Natural killer cell (primary cell): ENCODE results near the gene GAREM1. TPM values are rescaled to one million over a fixed set of nuclear protein-coding genes. Genes with fewer than 3 reads are reported as not detected.

Experiments
- ATAC-seq, 3 donors: fragments of 150-1000 bp in 2 of 3; fragments of 200-7000 bp in 1 of 3; cut with Tn5 transposase; 1 replicate in 1 of 3; 2 replicates in 2 of 3; pipeline ENCODE4 v1.10.0; 2021; ENCODE audit warnings: mild to moderate bottlenecking in 2 of 3, moderate library complexity in 2 of 3
- DNase-seq, 2 donors: peaks; one replicate each; pipeline versions ENCODE4 v3.0.0 to v3.0.0-alpha.2; 2013 to 2021; ENCODE audit warnings: mixed read lengths in 1 of 2
- H3K27ac ChIP-seq: one replicate; pipeline ENCODE4 v1.5.1; 2013; ENCODE audit warnings: mild to moderate bottlenecking, low read length
- H3K27me3 ChIP-seq: one replicate; pipeline ENCODE4 v1.6.1; 2013; ENCODE audit warnings: low read length; ENCODE audit not compliant: control insufficient read depth, insufficient read depth
- H3K36me3 ChIP-seq: one replicate; pipeline ENCODE4 v1.6.1; 2013; ENCODE audit warnings: low read length; ENCODE audit not compliant: control insufficient read depth, insufficient read depth
- H3K4me1 ChIP-seq: one replicate; pipeline ENCODE4 v1.6.1; 2013; ENCODE audit warnings: low read length; ENCODE audit not compliant: control insufficient read depth, insufficient read depth
- H3K4me3 ChIP-seq: one replicate; pipeline ENCODE4 v1.5.1; 2013; ENCODE audit warnings: low read length
- H3K9me3 ChIP-seq: one replicate; pipeline ENCODE4 v1.6.1; 2013; ENCODE audit warnings: low read length; ENCODE audit not compliant: control insufficient read depth, insufficient read depth
- H3K27ac Mint-ChIP-seq, 2 donors: one replicate each; pipeline ENCODE4 v1.8.0; 2022; ENCODE audit warnings: mild to moderate bottlenecking in 2 of 2, mixed read lengths in 2 of 2, moderate library complexity in 1 of 2
- H3K27me3 Mint-ChIP-seq, 2 donors: one replicate each; pipeline ENCODE4 v1.8.0; 2022; ENCODE audit warnings: low read depth in 2 of 2, mixed read lengths in 2 of 2
- H3K36me3 Mint-ChIP-seq: one replicate; pipeline ENCODE4 v1.8.0; 2022; ENCODE audit warnings: mixed read lengths
- H3K4me1 Mint-ChIP-seq, 2 donors: one replicate each; pipeline ENCODE4 v1.8.0; 2022; ENCODE audit warnings: mixed read lengths in 2 of 2
- H3K4me3 Mint-ChIP-seq: one replicate; pipeline ENCODE4 v1.8.0; 2022; ENCODE audit warnings: mild to moderate bottlenecking, moderate library complexity, mixed read lengths
- H3K9me3 Mint-ChIP-seq, 2 donors: one replicate each; pipeline ENCODE4 v1.8.0; 2022; ENCODE audit warnings: mixed read lengths in 2 of 2
- CTCF ChIP-seq: fragments of 200-600 bp; IDR thresholded peaks from one replicate; pipeline ENCODE4 v1.8.0; 2022; ENCODE audit warnings: antibody characterized with exemption
- WGBS: methylation state at CpG from one replicate; pipeline ENCODE4 v1.1.7; 2013; ENCODE audit warnings: missing lambda C conversion rate; ENCODE audit not compliant: insufficient coverage; 5-methylcytosine and 5-hydroxymethylcytosine counted together
- intact Hi-C: fragments of 100-400 bp; cut with micrococcal nuclease; formaldehyde crosslinking; loops from one replicate; pipeline ENCODE4 v1.14.2; 2022
- total RNA-seq, 4 donors: library from RNA; stranded (reverse); fragments of 120-200 nt in 1 of 4; gene quantifications; one replicate each; pipeline versions ENCODE4 v1.2.3 to v1.2.4, GENCODE V29; 2013 to 2022

GAREM1 gene
- total RNA-seq, 3 donors from 2014 or later (not counting 1 experiment from before 2014, with no cell fraction given): 0.09 TPM; not detected in 2

GRCh38 chr18:32299484-32299883 is 171.2 kb downstream of the GAREM1 start:
- Histone ChIP-seq H3K27ac (no peak overlapping the region), H3K9me3 (no peaks in the 10 kb centered on the region), H3K27me3 (no peaks in the 10 kb centered on the region), H3K4me3 (no peak overlapping the region), H3K4me1 (no peaks in the 10 kb centered on the region), H3K36me3 (no peaks in the 10 kb centered on the region)
- no CpG with 5 or more reads among the region's 1 CpG for WGBS
- intact Hi-C loops: no loop called here
- no peak for ATAC-seq
- Mint-ChIP-seq H3K27ac (no peak overlapping the region), H3K27me3 (peaks cover 0 to 9% of the 10 kb centered on the region in 2 donors), H3K4me3 (no peak overlapping the region), H3K9me3 (no peaks in the 10 kb centered on the region), H3K36me3 (no peaks in the 10 kb centered on the region), H3K4me1 (no peaks in the 10 kb centered on the region)
- no peak for DNase-seq
- TF ChIP-seq CTCF: no peak

GRCh38 chr18:32298171-32298667 is 172.5 kb downstream of the GAREM1 start:
- H3K4me1 Mint-ChIP-seq: no peaks in the 10 kb centered on the region
- Histone ChIP-seq H3K9me3 (no peaks in the 10 kb centered on the region), H3K27ac (no peak overlapping the region), H3K4me3 (no peak overlapping the region), H3K27me3 (no peaks in the 10 kb centered on the region), H3K36me3 (no peaks in the 10 kb centered on the region), H3K4me1 (no peaks in the 10 kb centered on the region)
- no peak overlapping the region for H3K4me3 Mint-ChIP-seq
- intact Hi-C loops: no loop called here
- ATAC-seq: no peak
- DNase-seq: no peak
- H3K9me3 Mint-ChIP-seq: no peaks in the 10 kb centered on the region
- no peak for TF ChIP-seq CTCF
- no peaks in the 10 kb centered on the region for H3K36me3 Mint-ChIP-seq
- WGBS: 57% methylated on average over 5 of the region's 6 CpGs
- no peak overlapping the region for H3K27ac Mint-ChIP-seq
- H3K27me3 Mint-ChIP-seq: peaks cover 3 to 9% of the 10 kb centered on the region in 2 donors

GRCh38 chr18:32297579-32298170 is 173.0 kb downstream of the GAREM1 start:
- H3K36me3 Mint-ChIP-seq: no peaks in the 10 kb centered on the region
- no peak overlapping the region for H3K4me3 ChIP-seq
- no peaks in the 10 kb centered on the region for H3K4me1 Mint-ChIP-seq
- H3K4me3 Mint-ChIP-seq: no peak overlapping the region
- no peaks in the 10 kb centered on the region for H3K27me3 ChIP-seq
- no peak overlapping the region for H3K27ac ChIP-seq
- TF ChIP-seq CTCF: no peak
- DNase-seq (no peak), ATAC-seq (no peak)
- no peaks in the 10 kb centered on the region for H3K9me3 ChIP-seq
- no peak overlapping the region for H3K27ac Mint-ChIP-seq
- peaks cover 3 to 9% of the 10 kb centered on the region in 2 donors for H3K27me3 Mint-ChIP-seq
- intact Hi-C loops: no loop called here
- no peaks in the 10 kb centered on the region for H3K9me3 Mint-ChIP-seq
- no peaks in the 10 kb centered on the region for H3K36me3 ChIP-seq
- no peaks in the 10 kb centered on the region for H3K4me1 ChIP-seq
- 45% methylated on average over 3 of the region's 5 CpGs for WGBS

GRCh38 chr18:32296851-32297250 is 173.8 kb downstream of the GAREM1 start:
- Histone ChIP-seq H3K36me3 (no peaks in the 10 kb centered on the region), H3K9me3 (no peaks in the 10 kb centered on the region), H3K27me3 (no peaks in the 10 kb centered on the region), H3K4me1 (no peaks in the 10 kb centered on the region), H3K27ac (no peak overlapping the region), H3K4me3 (no peak overlapping the region)
- 86% methylated on average over 2 of the region's 2 CpGs for WGBS
- H3K27ac Mint-ChIP-seq: no peak overlapping the region
- no peak overlapping the region for H3K4me3 Mint-ChIP-seq
- ATAC-seq (no peak), DNase-seq (no peak)
- H3K4me1 Mint-ChIP-seq: no peaks in the 10 kb centered on the region
- peaks cover 3 to 9% of the 10 kb centered on the region in 2 donors for H3K27me3 Mint-ChIP-seq
- no peaks in the 10 kb centered on the region for H3K9me3 Mint-ChIP-seq
- no peaks in the 10 kb centered on the region for H3K36me3 Mint-ChIP-seq
- intact Hi-C loops: no loop called here
- TF ChIP-seq CTCF: no peak
